Activated CD8-positive, alpha-beta T cell treated with anti-CD3 and anti-CD28 coated beads, Interleukin-2, amount 10 ng/mL, durations not matched to agents 7 days and 5 days (primary cell): ENCODE data around the gene KCNK13. TPM values are rescaled to one million over a fixed set of nuclear protein-coding genes. Genes with fewer than 3 reads are reported as not detected.

Experiments used
- ATAC-seq: fragments of 150-1000 bp; cut with Tn5 transposase; one replicate; pipeline ENCODE4 v1.10.0; 2021; ENCODE audit warnings: moderate library complexity
- CTCF ChIA-PET: fragments of 350-600 bp; sonication (Branson Sonifier 250); formaldehyde crosslinking; loops from one replicate; lab custom pipeline; 2021; ENCODE audit warnings: antibody characterized with exemption; lab: Charles Lee
- POLR2A ChIA-PET: fragments of 350-600 bp; sonication (Branson Sonifier 250); formaldehyde crosslinking; loops from one replicate; lab custom pipeline; 2021; ENCODE audit warnings: antibody characterized with exemption; lab: Charles Lee
- DNase-seq: peaks from one replicate; pipeline ENCODE4 v3.0.0-alpha.2; 2020
- H3K27ac Mint-ChIP-seq: one replicate; pipeline ENCODE4 v1.8.0; 2021; ENCODE audit warnings: mild to moderate bottlenecking, mixed read lengths
- H3K27me3 Mint-ChIP-seq: one replicate; pipeline ENCODE4 v1.8.0; 2021; ENCODE audit warnings: low read depth, mixed read lengths
- H3K36me3 Mint-ChIP-seq: one replicate; pipeline ENCODE4 v1.8.0; 2021; ENCODE audit warnings: low read depth, mixed read lengths
- H3K4me1 Mint-ChIP-seq: one replicate; pipeline ENCODE4 v1.8.0; 2021; ENCODE audit warnings: low read depth, mixed read lengths
- H3K4me3 Mint-ChIP-seq: one replicate; pipeline ENCODE4 v1.8.0; 2021; ENCODE audit warnings: mild to moderate bottlenecking, mixed read lengths
- H3K9me3 Mint-ChIP-seq: one replicate; pipeline ENCODE4 v1.8.0; 2022; ENCODE audit warnings: mixed read lengths; ENCODE audit not compliant: insufficient read depth
- total RNA-seq, 2 experiments: library from RNA; stranded (reverse); gene quantifications; one replicate each; pipeline ENCODE4 v1.2.3, GENCODE V29; 2021

Gene KCNK13
- total RNA-seq, 2 experiments from 2014 or later, result 0.11 to 0.13 TPM

DNA sequence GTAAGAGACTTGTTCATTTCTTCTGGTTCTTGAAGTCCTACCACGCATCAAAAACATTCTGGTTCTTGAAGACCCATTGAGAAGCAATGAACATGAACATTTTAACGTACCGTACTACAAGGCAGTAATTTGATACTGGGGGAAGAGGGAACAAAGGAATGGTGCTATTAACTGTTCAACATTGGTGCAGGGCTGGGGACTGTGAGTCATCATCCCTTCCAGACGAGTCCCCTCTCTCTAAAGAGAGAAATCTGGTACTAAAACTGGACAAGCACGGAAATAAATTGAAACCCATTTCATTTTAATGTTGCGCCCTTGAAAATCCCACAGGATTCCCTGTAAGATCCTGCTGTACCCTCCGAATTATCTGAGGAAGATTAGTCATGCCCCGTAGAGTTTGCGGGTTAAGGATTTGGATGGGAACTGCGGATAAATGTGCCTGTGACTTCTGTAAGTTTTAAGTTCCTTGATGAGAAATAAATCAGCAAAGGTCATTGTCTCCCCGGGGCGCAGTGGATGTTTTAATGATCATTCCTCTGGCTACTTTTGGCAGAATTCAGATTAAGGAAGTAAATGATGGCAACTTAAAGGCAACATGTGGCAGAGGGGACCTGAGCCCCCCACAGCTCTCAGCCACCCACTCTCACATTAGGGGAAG is 78.6 kb downstream of the KCNK13 start:
- ChIA-PET CTCF (no interaction called here), POLR2A (no interaction called here)
- Mint-ChIP-seq H3K4me1 (no peaks in the 10 kb centered on the region), H3K4me3 (no peak overlapping the region), H3K27me3 (peaks cover 17% of the 10 kb centered on the region), H3K9me3 (no peaks in the 10 kb centered on the region), H3K36me3 (no peaks in the 10 kb centered on the region), H3K27ac (no peak overlapping the region)
- DNase-seq, result no peak
- ATAC-seq, result no peak

DNA sequence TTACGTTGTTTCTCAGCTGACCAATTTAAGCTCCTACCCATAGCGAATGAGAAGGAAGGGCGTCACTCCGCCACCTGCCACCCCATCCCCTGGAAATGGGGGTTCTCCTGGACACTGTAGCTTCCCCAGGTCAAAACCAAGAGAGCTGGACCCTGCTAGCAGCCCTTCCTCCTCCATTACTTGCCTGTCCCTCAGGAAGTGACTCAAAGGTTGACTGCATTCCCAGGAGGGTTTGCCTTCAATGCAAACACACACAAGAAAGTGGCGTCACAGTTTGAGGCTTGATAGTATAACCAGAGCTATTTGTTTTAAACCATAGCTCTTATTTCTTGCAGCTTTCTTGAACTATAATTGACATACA is 79.1 kb downstream of the KCNK13 start:
- Mint-ChIP-seq H3K4me1 (no peaks in the 10 kb centered on the region), H3K27me3 (peaks cover 13% of the 10 kb centered on the region), H3K9me3 (no peaks in the 10 kb centered on the region), H3K36me3 (no peaks in the 10 kb centered on the region), H3K4me3 (no peak overlapping the region), H3K27ac (no peak overlapping the region)
- ChIA-PET POLR2A (no interaction called here), CTCF (no interaction called here)
- DNase-seq (no peak), ATAC-seq (no peak)

DNA sequence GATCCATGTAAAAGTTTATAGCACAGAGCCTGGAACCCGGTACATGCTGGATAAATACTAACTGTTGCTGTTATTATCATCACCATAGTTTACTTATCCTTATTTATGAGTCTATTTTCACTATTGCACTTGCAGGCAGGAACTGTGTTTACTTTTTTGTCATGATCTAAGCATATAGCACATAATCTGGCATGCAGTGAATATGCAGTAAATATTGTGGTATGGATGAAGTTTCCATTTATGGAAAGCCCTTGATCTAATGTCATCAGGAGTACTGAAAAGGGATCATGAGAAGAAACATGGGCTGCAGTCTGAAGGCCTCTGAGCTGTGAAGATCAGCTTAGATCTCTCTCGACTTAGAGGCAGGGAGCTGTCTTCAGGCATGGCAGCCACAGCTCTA is 91.6 kb downstream of the KCNK13 start:
- ChIA-PET CTCF (no interaction called here), POLR2A (no interaction called here)
- Mint-ChIP-seq H3K27ac (no peak overlapping the region), H3K9me3 (peaks cover 4% of the 10 kb centered on the region), H3K4me1 (no peaks in the 10 kb centered on the region), H3K36me3 (no peaks in the 10 kb centered on the region), H3K27me3 (peaks cover under 1% of the 10 kb centered on the region), H3K4me3 (no peak overlapping the region)
- DNase-seq (no peak), ATAC-seq (no peak)

DNA sequence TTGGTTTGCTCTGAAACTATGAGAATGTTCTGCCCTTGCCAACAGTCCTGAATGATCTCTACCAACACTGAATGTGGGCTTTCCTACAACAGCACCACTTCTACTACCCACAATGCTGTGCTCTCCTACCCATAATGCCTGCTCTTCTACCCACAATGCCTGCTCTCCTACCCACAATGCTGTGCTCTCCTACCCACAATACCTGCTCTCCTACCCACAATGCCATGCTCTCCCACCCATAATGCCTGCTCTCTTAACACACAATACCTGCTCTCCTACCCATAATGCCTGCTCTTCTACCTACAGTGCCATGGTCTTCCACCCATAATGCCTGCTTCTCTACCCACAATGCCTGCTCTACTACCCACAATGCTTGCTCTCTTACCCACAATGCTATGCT is 92.3 kb downstream of the KCNK13 start:
- CTCF ChIA-PET, result no interaction called here
- ATAC-seq (no peak), DNase-seq (no peak)
- Mint-ChIP-seq H3K4me1 (no peaks in the 10 kb centered on the region), H3K27me3 (no peaks in the 10 kb centered on the region), H3K4me3 (no peak overlapping the region), H3K27ac (no peak overlapping the region), H3K9me3 (peaks cover 4% of the 10 kb centered on the region), H3K36me3 (no peaks in the 10 kb centered on the region)
- POLR2A ChIA-PET, result no interaction called here

DNA sequence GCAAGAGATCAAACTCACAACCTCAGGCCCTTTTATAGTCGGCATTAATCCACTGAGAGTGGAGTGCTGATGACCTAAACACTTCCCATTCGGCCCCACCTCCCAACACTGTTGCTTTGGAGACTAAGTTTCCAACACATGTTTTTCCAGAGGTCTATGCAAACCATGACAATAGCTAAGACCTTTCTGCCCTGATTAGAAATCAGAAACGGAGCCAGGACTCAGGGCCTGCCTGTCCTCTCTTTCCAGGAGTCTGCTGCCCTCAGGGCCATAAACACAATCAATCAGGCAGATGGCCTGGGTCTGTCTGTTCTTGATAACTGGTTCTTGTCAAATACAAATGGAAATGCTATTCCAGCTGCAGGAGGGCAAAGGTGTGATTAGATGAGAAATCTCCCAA is 97.4 kb downstream of the KCNK13 start:
- Mint-ChIP-seq H3K4me3 (no peak overlapping the region), H3K4me1 (no peaks in the 10 kb centered on the region), H3K9me3 (peaks cover 4% of the 10 kb centered on the region), H3K27me3 (peaks cover 16% of the 10 kb centered on the region), H3K36me3 (no peaks in the 10 kb centered on the region), H3K27ac (no peak overlapping the region)
- ChIA-PET POLR2A (no interaction called here), CTCF (no interaction called here)
- ATAC-seq (no peak), DNase-seq (no peak)

DNA sequence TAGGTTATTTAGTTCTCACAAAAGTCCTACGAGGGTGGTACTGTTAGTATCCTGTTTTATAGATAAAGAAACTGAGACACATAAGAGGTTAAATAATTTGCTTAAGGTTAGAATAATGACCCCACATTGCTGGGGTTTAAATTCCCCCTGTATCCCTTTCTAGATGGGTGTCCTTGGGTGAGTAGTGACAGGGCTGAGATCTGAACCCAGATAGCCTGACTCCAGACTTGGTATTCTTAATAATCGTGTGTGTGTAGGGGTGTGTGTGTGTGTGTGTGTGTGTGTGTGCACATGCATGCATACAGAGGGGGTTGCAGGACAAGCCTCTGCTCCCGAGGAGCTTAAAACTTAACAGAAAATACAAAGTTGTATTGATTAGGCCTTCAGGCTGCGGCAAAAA is 97.9 kb downstream of the KCNK13 start:
- POLR2A ChIA-PET, result no interaction called here
- ATAC-seq (no peak), DNase-seq (no peak)

DNA sequence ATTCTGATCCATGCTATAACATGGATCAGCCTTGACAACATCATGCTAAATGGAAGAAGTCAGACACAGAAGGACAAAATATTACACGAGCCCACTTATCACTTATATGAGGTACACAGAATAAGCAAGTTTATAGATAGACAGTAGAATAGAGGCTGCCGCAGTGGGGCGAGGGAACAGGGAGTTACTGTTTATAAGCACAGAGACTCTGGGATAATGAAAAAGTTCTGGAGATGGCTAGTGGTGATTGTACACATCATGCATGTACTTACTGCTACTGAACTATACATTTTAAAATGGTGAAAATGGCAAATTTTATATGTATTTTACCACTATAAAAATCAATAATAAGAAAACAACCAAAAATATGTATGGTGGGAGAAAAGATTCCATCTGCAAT is 99.3 kb downstream of the KCNK13 start:
- Mint-ChIP-seq H3K27me3 (peaks cover 20% of the 10 kb centered on the region), H3K9me3 (no peaks in the 10 kb centered on the region), H3K27ac (no peak overlapping the region), H3K4me1 (no peaks in the 10 kb centered on the region), H3K4me3 (no peak overlapping the region), H3K36me3 (no peaks in the 10 kb centered on the region)
- POLR2A ChIA-PET, result no interaction called here
- no peak for DNase-seq
- no peak for ATAC-seq
- CTCF ChIA-PET, result no interaction called here

More for the DNA sequence above, 97.9 kb downstream of the KCNK13 start:
- Mint-ChIP-seq H3K36me3 (no peaks in the 10 kb centered on the region), H3K4me1 (no peaks in the 10 kb centered on the region), H3K4me3 (no peak overlapping the region), H3K27me3 (peaks cover 16% of the 10 kb centered on the region), H3K27ac (no peak overlapping the region), H3K9me3 (no peaks in the 10 kb centered on the region)
- CTCF ChIA-PET, result no interaction called here

DNA sequence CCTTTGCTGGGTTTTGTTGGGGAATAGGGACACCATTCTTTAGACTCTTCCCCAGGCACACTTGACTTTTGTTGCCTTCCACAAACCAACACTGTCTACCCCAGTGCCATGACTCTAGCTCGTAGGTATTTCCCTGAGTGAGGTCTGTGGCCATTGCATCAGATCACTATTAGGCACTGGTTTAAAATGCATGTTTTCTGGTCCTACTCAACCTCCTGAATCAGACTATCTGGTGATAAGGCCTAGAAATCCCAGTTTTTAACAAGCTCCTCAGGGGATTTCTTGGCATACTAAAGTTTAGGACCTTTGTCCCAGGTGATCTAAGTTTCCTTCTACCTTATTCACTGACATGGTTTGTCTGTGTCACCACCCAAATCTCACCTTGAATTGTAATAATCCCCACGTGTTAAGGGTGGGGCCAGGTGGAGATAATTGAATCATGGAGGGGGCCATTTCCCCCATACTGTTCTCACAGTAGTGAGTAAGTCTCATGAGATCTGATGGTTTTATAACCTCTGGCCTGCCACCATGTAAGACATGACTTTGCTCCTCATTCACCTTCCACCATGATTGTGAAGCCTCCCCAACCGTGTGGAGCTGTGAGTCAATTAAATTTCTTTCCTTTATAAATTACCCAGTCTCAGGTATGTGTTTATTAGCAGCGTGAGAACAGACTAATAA is 106.8 kb downstream of the KCNK13 start:
- Mint-ChIP-seq H3K4me3 (no peak overlapping the region), H3K27me3 (peaks cover 9% of the 10 kb centered on the region), H3K27ac (no peak overlapping the region), H3K36me3 (no peaks in the 10 kb centered on the region), H3K9me3 (no peaks in the 10 kb centered on the region), H3K4me1 (no peaks in the 10 kb centered on the region)
- ATAC-seq (no peak), DNase-seq (no peak)
- ChIA-PET CTCF (no interaction called here), POLR2A (no interaction called here)

DNA sequence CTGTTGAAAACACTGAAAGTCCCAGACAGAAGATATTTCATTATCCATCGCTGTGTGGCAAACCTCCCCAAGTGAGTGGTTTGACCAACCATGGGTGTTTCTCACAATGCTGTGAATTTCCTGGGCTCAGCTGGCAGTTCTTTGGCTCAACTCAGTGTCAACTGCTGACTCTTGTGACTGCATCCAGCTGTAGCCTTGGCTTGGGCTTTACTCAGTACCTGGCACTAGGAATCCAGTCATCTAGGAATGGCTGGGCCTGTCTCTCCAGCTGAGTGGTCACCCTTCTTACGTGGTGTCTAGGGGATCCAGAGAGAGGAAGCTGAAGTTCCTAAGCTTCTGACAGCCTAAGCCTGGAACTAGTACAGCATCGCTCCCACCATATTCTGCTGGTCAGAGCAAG is 113.8 kb downstream of the KCNK13 start:
- Mint-ChIP-seq H3K27me3 (peaks cover 6% of the 10 kb centered on the region), H3K27ac (no peak overlapping the region), H3K4me3 (no peak overlapping the region), H3K36me3 (no peaks in the 10 kb centered on the region), H3K4me1 (no peaks in the 10 kb centered on the region), H3K9me3 (no peaks in the 10 kb centered on the region)
- ChIA-PET CTCF (interaction anchor here (1.5 kb wide), 1 partner anchor 61 kb away, joined by 3 read pairs; no protein-coding TSS in a partner anchor), POLR2A (no interaction called here)
- DNase-seq (no peak), ATAC-seq (no peak)

DNA sequence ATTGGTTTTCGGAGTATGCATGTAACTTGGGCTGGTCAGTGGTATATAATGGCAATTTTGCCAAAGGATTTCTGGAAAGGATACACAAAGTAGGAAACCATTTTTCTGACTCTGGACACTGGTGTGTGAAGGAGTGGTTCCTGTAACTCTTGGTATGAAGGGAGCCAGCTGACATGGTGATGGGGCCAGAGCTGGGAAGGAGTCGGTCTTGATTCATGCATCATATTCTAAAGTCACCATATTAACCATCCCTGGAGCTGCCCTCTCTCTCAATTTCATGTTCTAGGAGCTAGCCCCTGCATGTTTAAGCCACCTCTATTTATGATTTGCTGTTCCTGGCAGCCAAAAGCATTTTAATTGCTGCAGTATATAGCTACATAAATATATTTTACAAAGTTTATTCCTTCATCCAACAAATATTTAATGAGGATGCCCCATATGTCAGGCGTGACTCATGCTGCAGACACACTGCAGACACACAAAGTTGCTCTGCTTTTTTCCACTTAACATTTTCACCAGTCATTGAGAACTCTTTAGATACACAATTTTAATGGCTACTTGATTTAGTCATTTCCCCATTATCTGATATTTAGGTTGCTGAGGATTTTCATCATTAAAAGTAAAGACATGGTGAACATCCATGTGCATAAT is 115.9 kb downstream of the KCNK13 start:
- Mint-ChIP-seq H3K27me3 (peaks cover 10% of the 10 kb centered on the region), H3K9me3 (no peaks in the 10 kb centered on the region), H3K27ac (no peak overlapping the region), H3K4me3 (no peak overlapping the region), H3K36me3 (no peaks in the 10 kb centered on the region), H3K4me1 (no peaks in the 10 kb centered on the region)
- no peak for ATAC-seq
- ChIA-PET POLR2A (no interaction called here), CTCF (no interaction called here)
- DNase-seq, result no peak

DNA sequence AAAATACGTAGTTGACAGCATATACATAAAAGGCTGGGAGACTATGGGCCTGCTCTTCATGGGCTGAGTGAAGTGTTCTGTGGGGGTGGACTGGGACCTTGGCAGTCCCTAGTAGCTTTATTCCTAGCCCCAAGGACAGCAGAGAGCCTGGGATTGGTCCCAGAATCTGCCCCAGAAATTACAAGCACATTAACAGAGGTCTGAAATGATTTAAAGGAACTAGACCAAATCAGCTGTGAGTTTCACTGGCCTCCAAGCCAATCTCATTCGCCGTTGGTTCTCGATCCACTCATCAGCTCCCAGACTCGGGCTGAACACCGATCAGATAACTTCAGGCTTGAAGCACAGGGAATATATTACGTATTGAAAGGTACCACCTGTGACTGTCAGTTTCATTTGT is 117.6 kb downstream of the KCNK13 start:
- Mint-ChIP-seq H3K27me3 (peaks cover 14% of the 10 kb centered on the region), H3K36me3 (no peaks in the 10 kb centered on the region), H3K27ac (no peak overlapping the region), H3K4me3 (no peak overlapping the region), H3K9me3 (no peaks in the 10 kb centered on the region), H3K4me1 (no peaks in the 10 kb centered on the region)
- ChIA-PET POLR2A (no interaction called here), CTCF (interaction anchor here (1.6 kb wide), 1 partner anchor 15 kb away, joined by 3 read pairs; no protein-coding TSS in a partner anchor)
- DNase-seq (no peak), ATAC-seq (no peak)
